ENCODE data around the gene KLHL29.

- no peak for TF ChIP-seq CTCF (IDR thresholded peaks at IDR 0.05)
- no peak for TF ChIP-seq EZH2 (IDR thresholded peaks at IDR 0.05; ENCODE audit: borderline replicate concordance, insufficient read depth, low read depth, low read length, poor library complexity, severe bottlenecking)
These were observed 171.0 kb downstream of the KLHL29 start for GRCh38 chr2:23555944-23556343.

Measured in B cell (primary cell).